Aortic smooth muscle cell (primary cell): ENCODE data around the gene PHC1. TPM values are rescaled to one million over a fixed set of nuclear protein-coding genes. Genes with fewer than 3 reads are reported as not detected.

ENCODE experiments used
- total RNA-seq: library from RNA; depleted of rRNA; stranded (reverse); fragments of >200 nt; gene quantifications from 2 replicates; pipeline ENCODE4 v1.2.3, GENCODE V29; 2014

The PHC1 gene
- total RNA-seq = 9.6 and 14.7 TPM in 2 replicates

DNA sequence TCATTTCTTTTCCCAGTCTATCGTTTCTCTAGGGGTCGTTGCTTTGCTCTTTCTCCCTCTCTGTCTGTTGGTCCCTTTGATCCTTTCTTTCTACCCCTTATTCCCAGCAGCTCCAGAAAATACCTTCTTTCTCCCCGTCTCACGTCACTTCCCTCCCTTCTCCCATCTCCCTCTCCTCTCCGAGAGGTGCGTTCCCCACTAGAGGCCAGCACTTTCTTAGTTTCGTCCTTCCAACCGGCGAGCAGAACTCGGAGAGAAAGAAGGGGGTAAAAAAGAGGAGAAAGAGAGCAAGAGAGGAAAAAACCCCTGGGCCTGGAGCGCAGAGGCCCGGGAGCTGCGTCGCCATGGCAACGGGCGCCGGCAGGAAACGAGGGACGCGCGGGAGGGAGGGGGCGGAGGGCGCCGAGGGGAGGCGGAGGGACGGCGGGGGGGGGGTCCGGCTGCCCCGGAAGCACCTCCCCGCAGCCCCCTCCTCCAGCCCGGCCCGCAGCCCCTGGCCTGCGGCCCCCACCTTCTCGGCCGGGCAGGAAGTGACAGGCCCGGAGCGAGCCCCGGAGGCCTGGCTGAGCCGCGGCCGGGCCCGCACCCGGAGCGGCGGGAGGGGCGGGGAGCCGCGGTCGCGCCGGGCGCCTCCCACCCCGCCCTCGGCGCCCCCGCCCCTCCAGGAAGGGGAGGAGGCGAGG is at the start of gene PHC1:
PHC1 (plus strand) TSS at position 477 of the 683 bp plus-strand sequence. CDS start 3,169 bp downstream, outside the sequence.

DNA sequence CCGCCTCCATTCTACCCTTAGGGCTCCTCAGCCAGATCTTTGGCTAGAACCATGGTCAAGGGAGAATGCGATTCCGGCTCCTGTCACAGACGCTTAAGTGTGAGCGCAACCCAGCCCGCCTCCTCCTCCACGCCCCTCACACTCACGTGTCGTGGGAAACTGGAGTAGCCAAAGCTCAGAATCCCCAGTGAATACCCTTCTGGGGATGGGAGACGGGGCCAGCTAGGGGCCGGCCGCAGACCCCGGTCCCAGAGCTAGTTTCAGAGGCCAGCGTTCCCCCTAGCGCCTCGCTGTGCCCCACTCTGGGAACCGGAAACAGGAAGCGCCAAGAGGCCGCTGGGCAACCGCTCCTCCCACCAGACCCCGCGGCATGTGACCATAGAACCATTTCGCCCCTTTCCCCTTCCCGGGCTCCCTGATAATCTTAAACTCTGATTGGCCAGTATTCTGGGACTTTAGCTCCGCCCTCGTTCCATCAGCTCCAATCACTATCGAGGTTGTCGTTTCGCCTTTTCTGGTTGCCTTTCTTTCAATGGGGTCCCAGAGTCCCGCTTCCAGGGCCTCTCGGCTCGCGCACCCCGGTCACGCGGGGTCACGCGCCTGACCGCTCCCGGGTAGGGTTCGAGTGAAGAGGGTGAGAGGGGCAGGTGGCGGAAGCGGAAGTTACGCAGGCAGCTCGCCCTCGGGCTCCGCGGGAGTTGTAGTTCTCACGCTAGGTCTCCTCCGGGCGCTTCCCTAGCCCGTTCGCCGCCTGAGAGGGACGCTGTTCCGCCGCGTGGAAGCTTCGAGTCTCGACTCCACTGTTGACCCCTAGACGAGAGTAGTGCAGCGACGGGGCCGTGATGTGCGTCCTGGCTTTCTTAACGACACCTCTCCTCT is 35.3 kb downstream of the PHC1 start, which contains the start of gene M6PR:
M6PR (minus strand) TSS at position 304 of the 879 bp plus-strand sequence. CDS start 3,241 bp downstream, outside the sequence.

DNA sequence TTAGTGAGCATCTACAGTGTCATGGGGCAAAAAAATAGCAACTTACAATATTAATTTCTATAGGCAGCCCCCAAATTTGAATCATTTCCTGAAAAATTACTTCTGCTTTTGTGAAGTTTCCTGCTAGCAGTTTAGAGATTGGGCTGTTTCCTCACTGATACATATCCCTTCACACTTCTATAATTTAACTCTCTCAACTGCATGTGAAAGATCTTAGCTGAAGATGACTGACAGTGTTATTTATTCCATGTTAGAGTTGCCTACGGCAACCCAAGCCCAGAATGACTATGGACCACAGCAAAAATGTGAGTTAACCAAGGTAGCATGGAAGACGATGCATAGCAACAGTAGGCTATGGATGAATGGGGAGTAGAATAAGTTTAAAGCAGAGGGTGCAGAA is 75.1 kb downstream of the PHC1 start, which contains the start of gene KLRG1:
KLRG1 (plus strand) TSS at position 134 of the 400 bp plus-strand sequence; CDS start at position 224, 90 bp downstream.

Other genes starting within 250 kb of the PHC1 start
- 29.6 and 42.2 TPM in 2 replicates for gene RIMKLB, start 216.5 kb upstream of the PHC1 start, total RNA-seq
- 0.53 TPM in 1 of 2 replicates, not detected in the other for gene A2ML1, start 91.9 kb upstream of the PHC1 start, total RNA-seq
- gene M6PR, start 35.1 kb downstream of the PHC1 start, total RNA-seq = 327 and 416 TPM in 2 replicates
- 0.37 and 0.53 TPM in 2 replicates for gene KLRG1, start 75.0 kb downstream of the PHC1 start, total RNA-seq
- 6.1 and 6.7 TPM in 2 replicates for gene A2M, start 201.4 kb downstream of the PHC1 start, total RNA-seq